Measurements from ENCODE around the gene CDC20B. TPM values are rescaled to one million over a fixed set of nuclear protein-coding genes. Genes with fewer than 3 reads are reported as not detected.

The CDC20B gene
- total and polyA plus RNA-seq, 4 donors, result 0.28 TPM; not detected in 3

- Histone ChIP-seq H3K9me3 (ENCODE audit: control insufficient read depth in 4 of 4, low read length in 3 of 4) (no peaks in the 10 kb centered on the region), H3K4me1 (ENCODE audit: control insufficient read depth in 4 of 4, insufficient read depth in 4 of 4, low read length in 3 of 4) (no peaks in the 10 kb centered on the region), H3K36me3 (ENCODE audit: control insufficient read depth in 4 of 4, insufficient read depth in 3 of 4, low read depth in 1 of 4, low read length in 3 of 4) (no peaks in the 10 kb centered on the region), H3K27me3 (ENCODE audit: control insufficient read depth in 4 of 4, insufficient read depth in 4 of 4, low read length in 3 of 4) (no peaks in the 10 kb centered on the region), H3K4me3 (ENCODE audit: low read depth in 1 of 3, low read length in 3 of 3) (no peak overlapping the region), H3K27ac (ENCODE audit: low read depth in 1 of 2, low read length in 2 of 2) (no peak overlapping the region), H3K9ac (ENCODE audit: low read depth in 1 of 2, low read length in 2 of 2) (no peak overlapping the region)
- no peak for DNase-seq (ENCODE audit: low spot score)
- TF ChIP-seq MAX (IDR thresholded peaks at IDR 0.05), result no peak
- no peak for TF ChIP-seq EGR1 (IDR thresholded peaks at IDR 0.05; ENCODE audit: low read depth in 2 of 2)
- no peak for TF ChIP-seq HNF4A (conservative IDR thresholded peaks at IDR 0.05)
- no peak for TF ChIP-seq FOXA2 (IDR thresholded peaks at IDR 0.05)
- TF ChIP-seq REST (IDR thresholded peaks at IDR 0.05), result no peak
- no peak for TF ChIP-seq ATF3 (IDR thresholded peaks at IDR 0.05)
- TF ChIP-seq GABPA (IDR thresholded peaks at IDR 0.05 in 1 of 2, conservative IDR thresholded peaks at IDR 0.05 in 1 of 2), result no peak
- TF ChIP-seq YY1 (IDR thresholded peaks at IDR 0.05), result no peak
- TF ChIP-seq NR2F2 (IDR thresholded peaks at IDR 0.05), result no peak
- no peak for TF ChIP-seq ZBTB33 (IDR thresholded peaks at IDR 0.05)
- no peak for TF ChIP-seq JUND (IDR thresholded peaks at IDR 0.05)
- TF ChIP-seq HNF4G (IDR thresholded peaks at IDR 0.05), result no peak
- TF ChIP-seq TAF1 (conservative IDR thresholded peaks at IDR 0.05), result no peak
- TF ChIP-seq CTCF (IDR thresholded peaks at IDR 0.05; ENCODE audit: low read depth, low read length, missing input control), result no peak
- no peak for TF ChIP-seq FOXA1 (IDR thresholded peaks at IDR 0.05)
- TF ChIP-seq RXRA (IDR thresholded peaks at IDR 0.05), result no peak
- TF ChIP-seq RAD21 (IDR thresholded peaks at IDR 0.05), result no peak
- TF ChIP-seq SP1 (IDR thresholded peaks at IDR 0.05), result no peak
- 71% methylated on average over 1 of the region's 1 CpG for WGBS
Observed at GRCh38 chr5:55070968-55071367, 102.0 kb downstream of the CDC20B start.

All from liver (tissue), 9 donors.